ENCODE measurements around the gene PLA2G2D.

PLA2G2D gene

DNA sequence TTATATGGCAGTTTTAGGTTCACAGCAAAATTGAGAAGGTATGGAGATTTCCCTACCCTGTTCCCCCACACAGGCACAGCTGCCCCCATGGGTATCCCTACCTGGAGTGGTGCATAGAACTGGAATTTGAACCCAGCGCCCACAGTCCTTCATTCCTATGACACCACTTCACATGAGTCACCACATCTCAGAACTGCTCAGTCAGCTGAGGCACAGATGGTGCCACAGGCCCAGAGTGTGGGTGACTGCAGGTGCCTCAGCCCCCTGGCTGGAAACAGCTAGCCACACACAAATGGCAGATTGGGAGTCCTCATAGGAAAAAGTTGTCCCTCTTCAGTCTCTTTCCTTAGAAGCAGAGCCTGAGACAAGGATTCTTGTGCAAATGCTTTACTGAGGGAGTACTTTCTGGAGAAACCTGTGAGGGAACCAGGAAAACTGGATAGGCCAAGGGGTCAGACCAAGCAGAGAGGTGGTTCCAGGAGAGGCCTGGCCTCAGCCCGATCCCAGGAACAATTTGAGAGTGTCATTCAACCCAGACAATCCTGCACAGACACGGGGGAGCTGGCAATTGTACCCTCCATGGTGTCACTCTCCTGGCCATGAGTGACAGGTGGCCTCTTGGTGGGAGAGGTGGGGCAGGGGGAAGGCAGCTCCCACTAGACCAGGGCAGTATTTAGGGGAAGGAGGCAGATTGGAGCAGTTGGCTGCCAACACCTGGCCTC is 6.9 kb downstream of the PLA2G2D start:
- no peak for FAIRE-seq

DNA sequence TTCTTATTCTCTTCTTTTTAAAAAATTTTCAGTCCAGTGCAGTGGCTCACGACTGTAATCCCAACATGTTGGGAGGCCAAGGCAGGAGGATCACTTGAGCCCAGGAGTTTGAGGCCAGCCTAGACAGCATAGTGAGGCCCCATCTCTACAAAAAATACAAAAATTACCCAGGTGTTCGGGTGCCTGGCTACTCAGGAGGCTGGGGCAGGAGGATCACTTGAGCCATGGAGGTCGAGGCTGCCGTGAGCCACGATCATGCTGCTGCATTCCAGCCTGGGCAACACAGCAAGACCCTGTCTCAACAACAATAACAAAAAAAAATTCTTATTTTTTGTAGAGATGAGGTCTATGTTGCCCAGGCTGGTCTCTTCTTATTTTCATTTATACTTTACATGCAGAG is 7.9 kb downstream of the PLA2G2D start:
- FAIRE-seq: no peak

DNA sequence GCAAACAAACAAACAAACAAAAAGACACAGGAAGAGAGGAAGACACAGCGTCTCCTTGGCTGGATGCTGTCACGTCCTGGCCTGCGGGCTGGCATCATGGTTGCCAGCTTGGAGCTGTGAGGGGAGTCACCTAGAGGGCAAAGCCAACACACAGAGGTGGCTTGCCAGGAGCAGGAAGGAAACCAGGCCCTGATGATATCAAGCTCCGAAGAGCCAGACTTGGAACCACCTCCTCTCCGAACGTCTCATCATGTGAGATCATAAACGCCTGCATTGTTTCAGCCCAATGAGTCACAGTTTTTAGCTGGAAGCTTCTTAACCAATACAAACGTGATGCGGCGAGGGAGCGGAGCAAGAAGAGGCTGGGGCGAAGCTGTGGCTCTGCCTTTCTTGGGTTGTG is 8.7 kb downstream of the PLA2G2D start:
- no peak for FAIRE-seq

DNA sequence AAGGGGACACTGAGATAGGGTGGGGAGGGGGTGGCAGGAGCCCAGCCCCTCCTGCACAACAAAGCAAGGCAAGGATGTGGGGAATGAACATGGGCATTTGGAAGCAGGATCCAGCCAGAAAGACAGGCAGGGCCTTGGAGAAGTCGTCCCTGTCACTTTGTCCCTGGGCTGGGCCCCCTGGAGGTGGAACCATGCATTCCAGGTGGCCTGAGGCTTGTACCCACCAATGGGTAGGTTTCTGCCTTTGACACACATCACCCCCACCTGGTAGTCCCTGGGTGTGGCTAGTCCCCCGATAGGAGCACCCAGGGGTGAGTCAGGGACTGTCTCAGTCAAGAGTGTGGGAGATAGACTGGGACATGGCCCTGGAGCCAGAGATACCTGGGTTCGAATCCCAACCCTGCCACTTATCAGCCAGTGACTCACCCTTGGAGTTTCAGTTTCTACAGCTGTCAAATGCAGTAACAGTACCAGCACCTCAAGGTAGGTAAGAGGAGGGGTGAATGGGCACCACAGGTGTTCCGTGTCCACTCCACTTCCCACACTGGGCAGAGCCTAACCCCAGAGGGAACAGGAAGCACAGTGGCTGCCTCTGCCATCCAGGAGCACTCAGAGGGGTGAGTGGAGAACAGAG is 10.0 kb downstream of the PLA2G2D start:
- FAIRE-seq: no peak

DNA sequence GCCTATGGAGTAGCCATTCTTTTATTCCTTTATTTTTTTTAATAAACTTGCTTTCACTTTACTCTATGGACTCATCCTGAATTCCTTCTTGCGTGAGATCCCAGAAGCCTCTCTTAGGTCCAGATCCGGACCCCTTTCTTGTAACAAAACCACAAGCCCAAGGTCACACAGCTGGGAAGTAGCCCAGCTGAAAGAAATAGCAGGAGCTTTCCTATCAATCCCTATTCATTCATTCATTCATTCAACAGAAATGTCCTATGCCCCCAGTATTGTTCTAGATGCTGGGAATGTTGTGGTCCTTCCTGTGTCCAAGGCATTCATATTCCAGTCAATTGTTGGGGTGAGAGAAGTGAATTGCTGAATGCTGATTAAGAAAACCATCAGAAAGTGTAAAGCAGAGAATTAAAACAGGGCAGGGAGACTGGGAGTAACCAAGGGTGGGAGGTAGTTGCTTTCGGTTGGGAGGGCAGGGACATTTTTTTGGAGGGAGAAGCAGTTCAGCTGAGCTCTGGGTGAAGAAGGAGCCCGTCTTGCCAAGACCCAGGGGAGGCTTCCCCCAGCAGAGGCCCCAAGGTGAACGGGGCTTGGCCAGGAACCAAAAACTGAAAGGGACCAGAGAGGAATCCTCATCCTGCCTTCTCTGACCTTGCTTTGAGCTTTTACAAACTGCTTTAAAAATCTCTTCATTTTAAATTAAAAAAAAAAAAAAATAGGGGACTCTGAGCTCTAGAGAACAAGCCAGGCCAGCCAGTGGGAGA is 10.8 kb downstream of the PLA2G2D start:
- FAIRE-seq: no peak

DNA sequence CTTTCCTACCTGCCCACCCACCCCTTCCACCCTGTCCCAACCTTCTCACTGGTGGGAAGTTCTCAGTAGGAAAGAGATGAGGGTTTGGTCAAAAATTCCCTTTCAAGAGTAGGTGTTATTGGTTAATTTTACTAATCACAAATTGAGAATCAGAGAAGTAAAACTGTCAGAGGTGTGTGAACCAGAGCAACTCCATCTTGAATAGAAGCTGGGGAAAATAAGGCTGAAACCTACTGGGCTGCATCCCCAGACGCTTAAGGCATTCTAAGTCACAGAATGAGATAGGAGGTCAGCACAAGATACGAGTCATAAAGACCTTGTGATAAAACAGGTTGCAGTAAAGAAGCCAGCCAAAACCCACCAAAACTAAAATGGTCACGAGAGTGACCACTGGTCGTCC is 11.5 kb downstream of the PLA2G2D start:
- no peak for FAIRE-seq

DNA sequence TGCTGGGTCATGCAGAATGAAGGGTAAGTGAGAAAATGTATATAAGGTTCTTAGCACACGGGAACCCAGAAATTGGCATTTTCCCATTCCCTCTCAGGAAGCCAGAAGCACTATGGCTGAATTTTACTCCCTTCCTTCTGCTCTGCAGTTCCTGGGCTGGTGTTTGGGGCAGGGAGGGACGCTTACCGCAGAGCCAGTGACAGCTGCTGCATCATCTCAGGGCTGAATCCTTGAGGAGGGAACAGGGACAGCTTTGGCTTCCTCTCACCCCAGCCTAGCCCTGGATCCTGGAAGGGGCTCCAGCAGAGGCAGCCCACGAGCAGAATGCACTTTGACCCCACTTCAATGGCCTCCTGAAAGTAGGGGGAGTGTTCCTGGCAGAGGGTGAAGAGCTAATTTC is 12.0 kb downstream of the PLA2G2D start:
- no peak for FAIRE-seq

DNA sequence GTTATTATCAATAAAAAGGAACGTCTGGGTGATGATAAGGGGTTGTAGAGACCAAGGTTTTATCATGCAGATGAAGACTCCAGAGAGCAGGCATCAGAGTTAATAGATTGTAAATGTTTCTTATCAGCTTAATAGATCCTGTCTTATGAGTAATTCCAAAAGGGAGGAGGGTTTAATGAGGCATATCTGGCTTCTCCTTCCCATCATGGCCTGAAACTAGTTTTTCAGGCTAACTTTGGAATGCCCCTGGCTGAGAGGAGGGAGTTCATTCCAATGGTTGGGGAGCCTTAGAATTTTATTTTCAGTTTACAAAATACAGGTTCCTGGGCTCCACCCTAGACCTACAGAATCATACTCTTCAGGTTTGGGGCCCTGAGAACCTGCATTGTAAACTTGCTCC is 13.5 kb downstream of the PLA2G2D start:
- FAIRE-seq: no peak

DNA sequence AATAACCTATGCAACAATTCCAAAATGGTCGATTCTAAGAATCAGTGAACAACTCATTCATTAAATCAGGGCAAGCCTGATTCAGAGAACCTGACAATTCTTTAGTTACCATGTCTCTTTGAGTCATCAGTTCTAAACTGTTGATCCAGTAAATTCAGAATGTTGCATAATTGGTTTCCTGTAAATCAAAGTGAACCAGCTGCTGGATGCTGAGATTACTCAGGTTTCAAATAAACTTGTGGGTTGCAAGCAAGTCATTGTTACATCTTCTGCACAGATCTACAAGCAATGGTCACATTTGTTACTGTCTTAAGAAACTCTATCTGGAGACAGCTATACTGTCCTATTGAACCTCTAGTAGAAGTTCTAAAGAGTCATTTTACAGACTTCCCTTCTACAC is 16.5 kb downstream of the PLA2G2D start:
- no peak for FAIRE-seq

DNA sequence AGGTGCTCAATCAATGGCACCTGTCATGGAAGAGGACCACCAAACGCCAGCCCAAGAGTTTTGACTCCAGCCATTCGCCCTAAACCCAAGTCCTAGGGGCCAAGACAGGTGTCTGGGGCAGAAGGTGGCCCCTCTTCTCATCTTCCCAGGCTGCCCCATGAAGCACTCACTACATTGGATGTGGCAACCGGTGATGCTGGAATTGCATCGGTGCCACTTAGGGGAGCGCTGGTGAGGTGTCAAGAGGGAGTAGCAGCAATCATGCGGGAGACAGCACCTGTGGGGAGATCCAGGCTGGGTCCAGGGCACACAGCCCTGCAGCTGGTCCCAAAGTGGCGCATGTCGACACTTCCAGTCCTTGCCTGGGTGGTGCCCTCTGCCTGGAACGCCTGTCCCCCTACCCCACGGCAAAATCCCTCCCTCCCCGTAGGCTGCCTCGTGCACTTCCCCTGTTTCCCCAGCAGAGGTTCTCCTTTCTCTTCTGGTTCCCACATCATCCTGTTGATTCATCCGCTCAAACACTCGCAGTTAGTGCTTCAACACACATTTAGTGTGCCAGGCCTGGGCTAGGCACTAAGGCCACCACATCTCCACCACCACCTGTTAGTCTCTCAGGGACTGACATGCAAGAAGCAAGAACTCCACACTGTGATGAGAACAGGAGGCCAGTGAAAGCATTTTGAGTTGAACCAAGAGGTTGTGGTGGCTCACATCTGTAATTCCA is 18.5 kb downstream of the PLA2G2D start:
- no peak for FAIRE-seq

DNA sequence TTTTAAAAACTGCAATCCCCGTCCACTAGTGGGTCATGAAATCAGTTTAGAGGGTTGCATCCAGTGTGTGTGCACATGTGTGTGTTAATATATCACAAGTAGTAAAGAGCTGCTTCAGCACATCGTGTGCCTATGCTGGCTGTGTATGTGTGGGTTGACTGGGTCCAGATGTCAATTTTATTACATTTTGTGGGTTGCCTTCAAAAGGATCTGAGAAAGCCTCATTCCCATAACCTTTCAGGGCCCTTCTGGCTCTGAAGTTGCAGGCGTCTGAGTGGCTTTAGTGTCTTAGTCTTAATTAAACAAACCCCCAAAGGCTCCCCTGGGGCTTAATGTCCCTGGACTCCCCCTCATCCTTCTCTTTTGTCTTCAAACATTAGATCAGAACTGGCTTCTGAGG is 19.8 kb downstream of the PLA2G2D start:
- no peak for FAIRE-seq

DNA sequence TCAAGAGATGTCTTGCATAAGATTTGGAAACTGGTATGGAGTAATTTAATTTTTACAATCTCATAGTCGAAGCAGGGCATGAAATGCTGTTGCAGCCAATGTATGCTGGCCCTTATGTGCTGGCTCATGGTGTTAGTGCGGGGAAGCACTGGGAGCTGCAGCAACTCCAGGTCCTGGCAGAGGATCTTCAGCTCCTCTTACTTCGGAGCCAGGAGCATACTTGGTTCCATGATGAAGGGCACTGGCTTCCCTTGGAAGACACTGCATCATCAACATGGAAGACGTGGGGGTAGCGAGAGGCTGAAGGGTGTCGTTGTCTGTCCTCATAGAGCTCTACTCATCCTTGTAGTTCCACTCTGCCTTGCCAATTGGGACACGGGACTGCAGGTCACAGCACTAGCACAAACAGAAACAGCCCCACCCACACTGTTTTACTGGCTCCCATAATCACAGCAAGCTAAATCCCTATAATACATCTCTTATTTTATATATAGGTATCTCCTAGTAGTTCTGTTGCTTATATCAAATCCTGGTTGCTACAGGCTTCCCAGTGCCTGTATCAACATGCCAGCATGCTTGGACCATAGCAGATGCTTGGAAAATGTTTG is 22.4 kb downstream of the PLA2G2D start:
- FAIRE-seq: no peak

DNA sequence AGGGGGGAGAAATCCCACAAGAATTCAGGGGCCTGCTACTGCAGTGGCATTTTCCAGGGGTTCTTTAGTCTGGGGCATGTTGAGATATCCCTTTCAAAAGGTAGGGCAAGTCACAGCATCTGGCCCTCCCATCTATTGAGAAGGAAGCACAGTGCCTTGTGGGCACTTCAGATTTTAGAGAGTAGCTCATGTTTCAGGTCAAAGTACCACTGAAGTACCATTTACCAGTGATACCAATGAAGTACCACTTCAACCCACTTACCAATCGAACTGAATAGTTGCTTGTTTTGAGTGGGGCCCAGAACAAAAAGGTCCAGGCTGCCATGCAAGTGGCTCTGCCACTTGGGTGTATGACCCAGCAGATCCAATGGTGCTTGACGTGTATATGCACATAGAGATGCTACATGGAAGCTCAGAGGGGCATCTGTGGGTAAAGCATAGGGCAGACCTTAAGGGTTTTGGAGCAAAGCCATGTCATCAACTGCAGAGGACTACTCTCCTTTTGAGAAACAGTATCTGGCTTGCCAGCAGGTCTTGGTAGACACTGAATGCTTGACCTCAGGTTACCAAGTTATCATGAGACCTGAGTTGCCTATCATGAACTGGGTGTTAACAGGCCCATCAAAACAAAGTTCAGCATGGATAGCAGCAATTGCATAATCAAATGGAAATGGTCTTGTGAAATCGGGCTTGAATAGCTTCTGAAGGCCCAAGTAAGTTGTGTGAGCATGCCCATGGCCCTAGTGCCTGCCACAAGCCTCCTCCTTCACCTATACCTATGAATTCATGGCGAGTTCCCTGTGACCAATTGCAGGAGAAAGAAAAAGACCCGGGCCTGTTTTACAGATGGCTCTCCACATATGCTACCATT is 23.5 kb downstream of the PLA2G2D start:
- FAIRE-seq: no peak

DNA sequence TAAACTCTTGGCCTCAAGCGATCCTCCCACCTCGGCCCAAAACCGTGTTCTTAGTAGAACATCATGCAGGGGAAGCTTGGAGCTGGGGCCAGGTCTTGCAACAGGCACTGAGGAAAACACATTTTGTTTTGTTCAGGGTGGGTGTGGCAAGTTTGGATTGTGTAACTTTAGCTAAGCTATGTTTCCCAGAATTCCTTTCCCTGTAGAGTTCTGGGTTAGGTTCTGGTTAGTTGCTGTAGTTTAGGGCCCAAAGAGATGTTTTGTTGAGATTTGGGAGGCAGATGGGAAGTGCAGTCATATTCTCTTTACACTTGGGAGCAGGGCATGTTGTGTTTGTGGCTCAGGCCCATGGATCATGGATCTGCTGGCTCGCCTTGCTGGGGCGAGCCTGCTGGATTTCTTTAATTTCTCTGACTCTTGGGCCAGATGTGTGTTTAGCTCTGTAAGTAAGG is 25.4 kb downstream of the PLA2G2D start:
- no peak for FAIRE-seq

DNA sequence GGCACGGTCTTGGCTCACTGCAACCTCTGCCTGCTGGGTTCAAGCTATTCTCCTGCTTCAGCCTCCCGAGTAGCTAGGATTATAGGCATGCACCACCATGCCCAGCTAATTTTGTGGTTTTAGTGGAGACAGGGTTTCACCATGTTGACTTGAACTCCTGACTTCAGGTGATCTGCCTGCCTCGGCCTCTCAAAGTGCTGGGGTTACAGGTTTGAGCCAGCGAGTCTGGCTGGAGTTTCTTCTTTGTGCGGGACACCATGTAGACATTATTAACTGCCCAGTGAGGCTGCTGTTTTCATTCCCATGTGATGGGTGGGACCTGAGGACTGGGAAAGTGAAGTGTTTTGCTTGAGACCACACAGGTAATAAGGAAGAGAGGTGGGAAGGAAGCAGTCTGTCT is 26.0 kb downstream of the PLA2G2D start:
- no peak for FAIRE-seq

DNA sequence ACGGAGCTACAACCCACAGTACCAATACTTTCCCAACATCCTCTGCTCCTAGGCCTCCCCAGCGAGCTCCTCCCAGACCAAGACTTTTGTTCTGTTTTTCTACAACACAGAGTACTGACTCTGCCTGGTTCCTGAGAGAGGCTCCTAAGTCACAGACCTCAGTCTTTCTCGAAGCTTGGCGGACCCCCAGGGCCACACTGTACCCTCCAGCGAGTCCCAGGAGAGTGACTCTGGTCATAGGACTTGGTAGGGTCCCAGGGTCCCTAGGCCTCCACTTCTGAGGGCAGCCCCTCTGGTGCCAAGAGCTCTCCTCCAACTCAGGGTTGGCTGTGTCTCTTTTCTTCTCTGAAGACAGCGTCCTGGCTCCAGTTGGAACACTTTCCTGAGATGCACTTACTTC is 28.7 kb downstream of the PLA2G2D start:
- no peak for FAIRE-seq

DNA sequence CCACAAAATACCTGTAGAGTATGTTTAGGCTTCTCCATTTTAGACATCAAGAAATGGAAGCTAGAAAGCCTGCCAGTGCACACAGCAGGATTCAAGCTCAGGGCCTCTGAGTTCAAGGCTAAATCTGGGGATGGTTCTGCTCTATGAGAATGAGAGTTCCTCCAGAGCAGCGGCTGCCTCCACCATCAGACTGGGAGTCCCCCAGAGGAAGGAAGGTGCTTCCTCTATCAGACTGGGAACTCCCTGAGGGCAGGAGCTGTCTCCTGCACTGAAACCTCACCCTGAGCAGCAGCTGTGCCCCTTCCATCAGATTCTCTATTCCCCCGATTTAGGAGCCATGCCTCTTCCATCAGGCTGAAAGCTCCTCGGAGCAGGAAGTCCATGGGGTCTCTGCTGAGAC is 29.2 kb downstream of the PLA2G2D start:
- no peak for FAIRE-seq

DNA sequence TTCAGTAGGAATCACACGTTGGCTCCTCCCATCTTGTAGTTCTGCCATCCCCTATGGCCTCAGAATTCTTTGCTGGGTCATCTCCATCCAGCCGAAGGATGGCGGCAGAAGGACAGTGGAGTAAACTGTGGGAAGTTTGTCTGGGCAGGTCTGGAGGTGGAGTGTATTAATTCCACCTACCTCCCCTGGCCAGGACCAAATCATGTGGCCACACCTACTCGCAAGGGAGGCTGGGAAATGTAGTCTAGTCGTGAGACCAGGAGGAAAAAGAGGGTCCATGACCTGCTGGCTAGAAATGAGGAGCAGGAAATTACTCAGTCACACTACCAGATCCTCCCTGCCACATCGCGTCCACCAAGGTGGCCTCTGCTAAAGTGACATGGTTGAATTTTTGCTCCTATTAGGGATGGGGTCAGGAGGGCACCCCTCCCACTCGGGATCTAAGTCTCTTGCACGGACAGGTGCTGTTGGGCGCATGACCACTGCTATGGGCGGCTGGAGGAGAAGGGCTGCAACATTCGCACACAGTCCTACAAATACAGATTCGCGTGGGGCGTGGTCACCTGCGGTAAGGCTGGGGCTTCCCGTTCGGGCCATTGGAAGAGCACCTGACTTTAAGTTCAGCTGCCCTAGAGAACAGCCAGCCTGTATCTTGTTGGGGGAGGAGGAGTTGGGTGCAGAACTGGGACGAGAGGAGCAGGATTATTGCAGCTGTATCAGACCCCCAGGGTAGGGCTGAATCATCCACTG is 29.8 kb downstream of the PLA2G2D start:
- FAIRE-seq: no peak

DNA sequence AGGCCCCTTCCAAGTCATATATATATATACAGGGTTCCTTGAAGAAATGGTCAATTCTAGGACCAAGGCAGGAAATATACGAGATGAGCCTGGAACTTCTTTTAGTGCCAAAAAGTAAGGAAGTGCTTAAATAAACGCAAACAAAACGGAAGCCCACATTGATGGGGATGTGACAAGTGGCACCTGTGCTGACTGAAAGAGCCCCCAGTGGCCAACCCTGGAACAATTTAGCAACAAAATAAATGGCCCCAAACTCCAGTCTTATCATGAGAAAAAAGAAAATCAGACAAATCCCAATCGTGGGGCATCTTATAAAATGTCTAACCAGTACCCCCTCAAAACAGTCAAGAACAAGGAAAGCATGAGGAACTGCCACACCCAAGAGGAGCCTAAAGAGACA is 31.7 kb downstream of the PLA2G2D start:
- FAIRE-seq: no peak

DNA sequence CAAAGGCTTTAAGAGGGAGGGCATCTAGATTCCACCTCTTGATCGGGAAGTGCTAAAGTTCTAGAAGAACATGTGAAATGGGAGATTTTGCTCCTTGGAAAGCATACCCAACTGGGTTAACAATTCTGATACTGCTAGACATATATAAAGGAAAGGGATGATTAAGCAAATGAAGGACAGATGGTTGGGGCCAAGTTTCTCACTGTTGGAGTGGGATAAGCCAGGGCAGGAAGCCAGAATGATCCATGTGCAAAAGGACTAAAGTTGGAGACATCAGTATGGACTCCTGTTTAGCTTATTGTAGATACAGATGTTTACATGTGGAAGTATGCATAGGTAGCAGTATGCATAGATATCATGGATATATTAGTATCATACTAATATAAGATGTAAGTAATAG is 32.5 kb downstream of the PLA2G2D start:
- FAIRE-seq: no peak

Measured in A204.1 (cell line).